GM19468 (cell line): ENCODE measurements around the gene HOXC11.

Source experiments
- ATAC-seq: cut with Tn5 transposase; IDR thresholded peaks from one replicate; pipeline ENCODE4 v1.9.1; 2021; ENCODE audit warnings: mild to moderate bottlenecking, moderate library complexity, moderate number of reproducible peaks; ENCODE audit not compliant: unreplicated experiment; ENCODE audit errors: extremely low read depth

Gene HOXC11

GRCh38 chr12:53941750-53942149 lies 31.2 kb upstream of the HOXC11 start:
- ATAC-seq = no peak

DNA sequence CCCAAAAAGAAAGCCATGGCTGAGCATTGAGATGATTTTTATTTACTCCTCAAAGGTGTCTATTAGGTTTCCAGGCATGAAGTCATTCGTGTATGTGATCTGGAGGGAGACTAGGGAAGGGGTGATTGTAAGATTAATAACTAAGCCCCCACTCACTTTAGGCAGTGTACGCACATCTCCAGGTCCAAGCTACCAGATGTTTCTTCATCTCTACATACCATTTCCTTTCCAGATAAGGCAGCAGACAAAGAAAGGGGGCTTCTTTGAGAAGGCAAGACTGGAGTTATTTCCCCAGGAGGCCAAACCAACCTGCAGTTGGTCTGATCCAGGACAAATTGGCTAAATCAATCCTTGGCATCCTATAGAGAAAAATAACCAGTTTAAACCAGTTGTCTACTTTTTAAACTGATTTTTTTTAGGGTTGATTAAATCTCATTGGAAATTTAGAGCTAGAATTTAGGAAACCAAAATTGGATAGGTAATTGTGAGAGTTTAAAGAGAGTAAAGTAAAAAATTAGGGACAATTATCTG lies 30.4 kb upstream of the HOXC11 start:
- no peak for ATAC-seq

DNA sequence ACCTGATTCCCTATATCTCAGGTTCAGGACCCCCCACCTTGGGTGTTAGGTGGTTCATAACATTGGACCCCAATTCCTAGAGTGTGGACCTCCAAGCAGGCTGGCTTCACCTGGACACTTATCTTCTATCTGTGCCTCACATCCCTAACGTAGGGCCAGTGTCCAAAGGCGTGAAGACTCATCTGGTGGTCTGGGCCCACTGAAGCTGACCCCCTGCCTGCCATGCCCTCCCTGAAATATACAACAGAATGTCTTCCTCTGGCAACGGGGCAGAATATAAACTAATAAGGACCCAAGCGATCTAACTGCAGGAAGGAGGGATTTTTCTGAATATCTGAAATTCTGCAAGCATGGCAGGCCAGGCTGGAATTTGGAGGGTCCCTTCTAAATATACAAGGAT lies 28.7 kb upstream of the HOXC11 start:
- ATAC-seq = no peak

GRCh38 chr12:53944907-53945847 lies 27.7 kb upstream of the HOXC11 start:
- ATAC-seq = no peak

GRCh38 chr12:53947743-53948142 lies 25.2 kb upstream of the HOXC11 start:
- no peak for ATAC-seq

DNA sequence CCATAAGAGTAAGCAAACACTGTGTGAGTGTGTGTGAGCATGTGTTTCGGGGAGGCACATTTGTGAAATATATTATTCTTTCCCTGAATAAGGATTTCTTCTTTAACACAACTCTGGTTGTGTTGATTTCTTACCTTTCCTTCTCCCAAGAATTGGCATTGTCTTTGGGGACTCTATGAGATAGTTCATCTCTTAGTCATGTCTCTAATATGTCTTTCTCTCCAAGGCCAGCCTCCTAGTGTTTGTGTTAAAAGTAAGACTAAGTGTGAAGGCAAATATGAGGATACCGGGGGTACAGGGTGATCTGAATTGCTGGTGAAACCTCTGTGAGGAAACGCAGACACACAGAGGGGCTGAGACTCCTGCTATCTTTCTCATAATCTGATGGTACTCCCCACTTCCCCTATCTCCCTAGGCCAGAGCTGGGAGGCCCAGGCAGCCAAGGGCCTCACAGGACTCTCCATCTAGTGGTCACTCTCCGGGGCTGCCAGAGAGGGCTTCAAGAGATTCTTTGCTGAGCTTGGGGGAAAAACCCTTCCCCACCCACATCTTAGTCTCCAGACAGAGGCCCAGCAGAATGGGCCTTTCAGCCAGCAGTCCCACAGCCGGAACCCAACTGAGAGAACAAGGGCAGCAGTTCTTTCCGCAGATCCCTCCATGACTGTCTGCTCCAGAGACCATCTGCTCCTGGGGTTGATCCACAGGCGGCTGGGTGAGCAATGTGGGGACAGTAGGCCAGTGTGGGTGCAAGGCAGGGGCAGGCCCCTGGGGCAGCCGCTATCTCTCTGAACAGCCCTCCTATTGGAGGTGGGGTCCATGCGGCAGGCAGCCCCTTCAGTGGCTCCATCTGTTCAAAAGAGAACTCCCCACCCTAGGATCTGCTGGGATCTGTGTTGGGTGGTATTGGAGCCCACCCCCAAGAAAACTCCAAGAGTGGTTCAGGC lies 24.0 kb upstream of the HOXC11 start:
- no peak for ATAC-seq

DNA sequence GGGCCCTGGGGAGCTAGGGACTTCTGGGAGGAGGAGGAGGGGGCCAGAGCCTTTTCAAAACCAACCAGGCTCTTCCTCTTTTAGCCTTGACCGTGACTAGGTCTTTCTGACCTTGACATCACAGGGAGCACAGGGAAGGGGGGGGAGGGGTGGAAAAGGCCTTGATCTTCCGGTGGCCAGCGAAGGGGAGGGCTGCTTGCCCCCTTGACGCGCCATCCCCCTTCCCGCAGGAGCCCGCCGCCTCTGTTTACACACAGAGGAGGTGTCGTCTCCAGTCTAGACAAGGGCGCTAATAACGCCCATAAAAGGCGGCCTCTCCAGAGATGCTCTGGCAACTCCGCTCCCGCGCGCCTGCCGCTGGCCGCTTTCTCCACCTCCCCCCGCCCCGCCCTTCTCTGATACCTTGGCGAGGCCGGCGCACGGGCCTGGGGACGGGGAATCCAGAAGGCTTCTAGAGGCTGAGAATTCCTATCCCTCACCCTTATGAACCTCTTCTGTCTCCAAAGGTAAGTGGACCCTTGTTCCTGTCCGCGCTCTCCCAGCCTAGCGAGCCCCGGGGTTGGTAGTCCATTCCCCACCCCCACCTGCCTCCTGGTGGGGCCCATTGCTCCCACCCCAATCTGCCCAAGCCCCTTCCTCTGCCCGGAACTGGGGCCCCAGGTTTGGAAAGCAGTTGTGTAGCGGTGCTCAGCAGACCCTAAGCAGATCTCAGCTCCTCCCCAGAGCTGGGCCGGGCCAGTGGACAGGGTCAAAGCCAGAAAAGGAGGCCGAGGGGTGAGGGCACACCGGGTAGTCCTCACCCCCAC lies 23.1 kb upstream of the HOXC11 start:
- ATAC-seq = no peak

DNA sequence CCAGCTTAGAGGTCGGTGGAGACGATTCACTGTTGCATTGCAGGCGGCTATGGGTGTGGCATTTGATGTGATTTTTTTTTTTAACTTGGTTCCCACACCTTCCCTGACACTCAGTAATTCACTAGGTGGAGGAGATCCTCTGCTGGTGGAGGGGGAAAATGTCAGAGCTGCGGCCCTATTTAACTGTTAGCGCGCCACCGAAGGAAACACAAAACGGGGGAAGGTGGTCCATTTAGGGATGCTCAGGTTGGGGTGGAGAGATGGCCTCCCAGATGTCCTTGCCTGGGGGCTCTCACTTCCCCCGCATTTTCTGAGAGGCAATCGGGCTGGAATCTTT lies 22.5 kb upstream of the HOXC11 start:
- no peak for ATAC-seq

- no peak for ATAC-seq
Observed at GRCh38 chr12:53950789-53951576, 21.9 kb upstream of the HOXC11 start.

DNA sequence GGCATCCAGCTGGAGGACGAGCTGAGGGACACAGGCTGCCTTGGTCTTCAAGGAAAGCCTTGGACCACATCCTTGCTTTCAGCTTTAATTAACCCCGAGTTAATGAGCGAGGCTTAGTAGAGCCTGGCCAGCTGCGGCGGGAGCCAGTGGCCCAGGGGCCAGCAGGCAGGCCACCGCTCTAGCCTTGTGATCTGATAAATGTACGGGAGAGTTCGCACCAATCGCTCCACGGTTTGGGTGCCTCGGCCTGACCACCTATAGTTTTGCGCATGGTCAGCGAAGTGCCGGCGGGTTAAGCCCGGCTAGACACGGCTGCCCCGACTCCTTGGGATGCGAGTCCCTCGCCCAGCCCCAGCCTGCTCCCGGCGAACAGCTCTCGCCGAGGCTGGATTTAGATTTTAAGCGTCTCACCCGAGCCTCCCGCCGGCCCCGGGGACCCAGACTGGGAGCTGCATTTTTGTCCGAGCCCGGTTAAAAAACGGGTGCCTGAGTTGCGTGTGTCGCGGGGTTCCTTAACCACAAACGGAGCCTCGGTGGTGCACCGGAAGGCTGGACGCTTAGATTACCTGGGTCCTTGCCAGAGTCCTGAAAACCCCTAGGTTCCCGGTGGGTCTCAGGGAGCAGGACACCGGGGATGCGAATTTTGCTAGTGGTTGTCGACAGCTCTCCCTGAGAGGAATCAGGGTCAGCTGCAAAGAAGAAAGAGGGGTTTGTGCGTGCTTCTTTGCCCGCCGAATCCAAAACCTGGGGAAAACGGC lies 21.2 kb upstream of the HOXC11 start:
- ATAC-seq = no peak

GRCh38 chr12:53952335-53952694 lies 20.6 kb upstream of the HOXC11 start:
- ATAC-seq = no peak

- no peak for ATAC-seq
Observed at GRCh38 chr12:53952871-53953734, 19.8 kb upstream of the HOXC11 start.

DNA sequence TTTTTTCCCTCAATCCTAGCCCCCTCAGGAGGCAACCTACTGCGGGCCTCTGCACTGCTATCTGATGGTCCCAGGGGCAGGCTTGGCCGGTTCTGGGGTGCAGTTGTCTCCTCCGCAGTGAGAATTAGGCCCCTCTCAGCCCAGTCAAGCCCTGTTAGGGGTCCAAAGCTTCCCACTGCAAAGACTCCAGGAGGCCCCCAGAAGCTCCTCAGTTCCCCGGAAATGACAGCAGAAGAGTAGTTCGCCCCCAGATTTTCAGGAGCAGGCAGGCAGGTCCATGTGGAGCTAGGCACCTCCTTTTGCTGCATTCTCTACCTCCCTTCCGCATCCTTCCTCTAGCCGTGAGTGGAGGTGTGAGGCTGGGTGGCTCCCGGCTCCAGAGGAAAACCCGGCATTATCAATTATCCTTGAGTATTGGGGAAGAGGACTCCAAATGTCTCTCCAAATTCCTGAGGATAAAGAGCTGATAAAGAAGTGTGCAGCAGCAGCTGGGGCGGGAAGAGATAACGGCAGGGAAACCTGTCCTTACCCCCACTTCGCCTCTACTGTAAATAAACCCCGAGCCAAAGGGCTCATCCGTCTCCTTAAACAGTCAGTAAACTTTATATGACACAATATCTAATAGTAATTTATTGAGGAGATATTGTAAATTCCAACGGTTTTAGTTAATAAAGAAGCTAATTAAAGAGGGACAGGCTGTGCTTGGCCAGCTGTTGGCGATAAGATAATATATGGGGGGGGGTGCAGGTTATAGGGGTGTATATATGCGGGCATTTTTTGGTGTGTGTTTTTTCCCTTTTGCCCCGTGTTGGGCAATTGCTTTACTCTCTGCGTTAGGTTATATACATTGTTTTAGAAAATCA lies 18.9 kb upstream of the HOXC11 start:
- ATAC-seq = no peak

GRCh38 chr12:53954694-53955035 lies 18.3 kb upstream of the HOXC11 start, which contains the start of gene HOXC12:
Gene HOXC12, plus strand, starts transcription at chr12:53954903. Its CDS starts 27 bp downstream, at chr12:53954930.
- ATAC-seq = no peak

DNA sequence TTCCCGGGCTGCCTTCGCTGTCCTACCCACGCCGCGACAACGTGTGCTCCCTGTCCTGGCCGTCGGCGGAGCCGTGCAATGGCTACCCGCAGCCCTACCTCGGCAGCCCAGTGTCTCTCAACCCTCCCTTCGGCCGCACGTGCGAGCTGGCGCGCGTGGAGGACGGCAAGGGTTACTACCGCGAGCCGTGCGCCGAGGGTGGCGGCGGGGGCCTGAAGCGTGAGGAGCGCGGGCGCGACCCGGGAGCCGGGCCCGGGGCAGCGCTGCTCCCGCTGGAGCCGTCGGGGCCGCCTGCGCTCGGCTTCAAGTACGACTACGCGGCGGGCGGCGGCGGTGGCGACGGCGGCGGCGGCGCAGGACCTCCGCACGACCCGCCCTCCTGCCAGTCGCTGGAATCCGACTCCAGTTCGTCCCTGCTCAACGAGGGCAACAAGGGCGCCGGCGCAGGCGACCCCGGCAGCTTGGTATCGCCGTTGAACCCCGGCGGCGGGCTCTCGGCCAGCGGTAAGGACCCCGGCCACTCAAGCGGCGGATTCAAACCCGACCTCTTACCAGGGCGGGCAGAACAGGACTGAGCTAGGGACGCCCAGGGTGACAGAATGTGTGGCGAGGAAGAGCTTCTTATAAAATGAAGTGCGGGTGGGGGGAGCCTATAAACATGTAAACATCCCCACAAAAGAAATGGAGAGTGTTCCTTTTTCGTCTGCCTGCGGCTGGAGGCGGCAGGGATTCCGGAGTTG lies 17.7 kb upstream of the HOXC11 start:
- no peak for ATAC-seq

GRCh38 chr12:53955776-53956250 lies 17.1 kb upstream of the HOXC11 start:
- ATAC-seq = no peak
